Measurements from ENCODE around the gene SLC39A2.

Gene SLC39A2

GRCh38 chr14:21016413-21017190, 17.5 kb downstream of the SLC39A2 start:
- no peak overlapping the region for H3K4me3 ChIP-seq (ENCODE audit: low read depth, low read length)
- no peak for TF ChIP-seq CTCF (IDR thresholded peaks at IDR 0.05; ENCODE audit: borderline replicate concordance, insufficient read depth, low read depth, low read length)

- TF ChIP-seq CTCF (IDR thresholded peaks at IDR 0.05; ENCODE audit: borderline replicate concordance, insufficient read depth, low read depth, low read length) = no peak
- no peak overlapping the region for H3K4me3 ChIP-seq (ENCODE audit: low read depth, low read length)
These were observed 18.6 kb downstream of the SLC39A2 start for GRCh38 chr14:21017528-21018245.

- no peak for TF ChIP-seq CTCF (IDR thresholded peaks at IDR 0.05; ENCODE audit: borderline replicate concordance, insufficient read depth, low read depth, low read length)
These were observed 19.2 kb downstream of the SLC39A2 start for GRCh38 chr14:21018286-21018685.

GRCh38 chr14:21018781-21019180, 19.7 kb downstream of the SLC39A2 start:
- TF ChIP-seq CTCF (IDR thresholded peaks at IDR 0.05; ENCODE audit: borderline replicate concordance, insufficient read depth, low read depth, low read length) = no peak
- no peak overlapping the region for H3K4me3 ChIP-seq (ENCODE audit: low read depth, low read length)

More at GRCh38 chr14:21018286-21018685, 19.2 kb downstream of the SLC39A2 start:
- H3K4me3 ChIP-seq (ENCODE audit: low read depth, low read length) = no peak overlapping the region

- no peak for TF ChIP-seq CTCF (IDR thresholded peaks at IDR 0.05; ENCODE audit: borderline replicate concordance, insufficient read depth, low read depth, low read length)
- no peak overlapping the region for H3K4me3 ChIP-seq (ENCODE audit: low read depth, low read length)
These were observed 20.3 kb downstream of the SLC39A2 start for GRCh38 chr14:21019366-21019765.

GRCh38 chr14:21020977-21021545, 22.0 kb downstream of the SLC39A2 start:
- no peak for TF ChIP-seq CTCF (IDR thresholded peaks at IDR 0.05; ENCODE audit: borderline replicate concordance, insufficient read depth, low read depth, low read length)
- H3K4me3 ChIP-seq (ENCODE audit: low read depth, low read length) = no peak overlapping the region

Data from GM12875 (cell line).